ENCODE data around the gene SLC25A27.

GRCh38 chr6:46628498-46628897 is 24.3 kb upstream of the SLC25A27 start:
- TF ChIP-seq FOXJ3 (CRISPR knock-in tag; IDR thresholded peaks at IDR 0.05) = no peak
- TF ChIP-seq, protein P1, sequence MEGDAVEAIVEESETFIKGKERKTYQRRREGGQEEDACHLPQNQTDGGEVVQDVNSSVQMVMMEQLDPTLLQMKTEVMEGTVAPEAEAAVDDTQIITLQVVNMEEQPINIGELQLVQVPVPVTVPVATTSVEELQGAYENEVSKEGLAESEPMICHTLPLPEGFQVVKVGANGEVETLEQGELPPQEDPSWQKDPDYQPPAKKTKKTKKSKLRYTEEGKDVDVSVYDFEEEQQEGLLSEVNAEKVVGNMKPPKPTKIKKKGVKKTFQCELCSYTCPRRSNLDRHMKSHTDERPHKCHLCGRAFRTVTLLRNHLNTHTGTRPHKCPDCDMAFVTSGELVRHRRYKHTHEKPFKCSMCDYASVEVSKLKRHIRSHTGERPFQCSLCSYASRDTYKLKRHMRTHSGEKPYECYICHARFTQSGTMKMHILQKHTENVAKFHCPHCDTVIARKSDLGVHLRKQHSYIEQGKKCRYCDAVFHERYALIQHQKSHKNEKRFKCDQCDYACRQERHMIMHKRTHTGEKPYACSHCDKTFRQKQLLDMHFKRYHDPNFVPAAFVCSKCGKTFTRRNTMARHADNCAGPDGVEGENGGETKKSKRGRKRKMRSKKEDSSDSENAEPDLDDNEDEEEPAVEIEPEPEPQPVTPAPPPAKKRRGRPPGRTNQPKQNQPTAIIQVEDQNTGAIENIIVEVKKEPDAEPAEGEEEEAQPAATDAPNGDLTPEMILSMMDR (IDR thresholded peaks at IDR 0.05 in 2 of 3, conservative IDR thresholded peaks at IDR 0.05 in 1 of 3; ENCODE audit: insufficient read depth in 2 of 3, low read depth in 1 of 3, low read length in 3 of 3) = no peak
- no peak for TF ChIP-seq MAZ (CRISPR knock-in tag; conservative IDR thresholded peaks at IDR 0.05 in 1 of 2, IDR thresholded peaks at IDR 0.05 in 1 of 2)
- TF ChIP-seq NBN (IDR thresholded peaks at IDR 0.05; ENCODE audit: low read depth) = no peak
- no peak for TF ChIP-seq HDAC8 (tag; IDR thresholded peaks at IDR 0.05)
- TF ChIP-seq ETV5 (CRISPR knock-in tag; IDR thresholded peaks at IDR 0.05; ENCODE audit: low read depth) = no peak
- TF ChIP-seq NCOA6 (IDR thresholded peaks at IDR 0.05) = no peak
- TF ChIP-seq PPARD (CRISPR knock-in tag; IDR thresholded peaks at IDR 0.05) = no peak
- no peak for TF ChIP-seq ERF (CRISPR knock-in tag; IDR thresholded peaks at IDR 0.05)
